ENCODE results near the gene ADISSP. TPM values are rescaled to one million over a fixed set of nuclear protein-coding genes. Genes with fewer than 3 reads are reported as not detected.

ADISSP gene
- total RNA-seq, 1 experiment from 2014 or later, result 244 TPM

- no peak within 1 kb of the TSS for H3K9ac ChIP-seq (ENCODE audit: low read length)
- DNase-seq (no peak), ATAC-seq (no peak)
- H3K27me3 ChIP-seq (ENCODE audit: low read length), result no peaks in the 10 kb centered on the region
- no peak within 1 kb of the TSS for H3K27ac ChIP-seq (ENCODE audit: low read length)
- CTCF ChIA-PET, result no interaction called here
- H4K20me1 ChIP-seq (ENCODE audit: low read length), result no peaks in the 10 kb centered on the region
- no peak within 1 kb of the TSS for H2AFZ ChIP-seq (ENCODE audit: low read length)
- H3K9me3 ChIP-seq (ENCODE audit: low read length), result no peaks in the 10 kb centered on the region
- H3K4me2 ChIP-seq (ENCODE audit: low read length), result no peak within 1 kb of the TSS
- no peaks in the 10 kb centered on the region for H3F3A ChIP-seq (ENCODE audit: low read length, unreplicated experiment)
- H3K79me2 ChIP-seq (ENCODE audit: low read length), result no peaks in the 10 kb centered on the region
- no peak for TF ChIP-seq EZH2 (IDR thresholded peaks at IDR 0.05; ENCODE audit: low read length, unreplicated experiment)
- no peak for TF ChIP-seq CTCF (conservative IDR thresholded peaks at IDR 0.05; ENCODE audit: low read depth, low read length)
- TF ChIP-seq EZH2phosphoT487 (IDR thresholded peaks at IDR 0.05; ENCODE audit: borderline replicate concordance, low read length), result no peak
- H3K4me3 ChIP-seq (ENCODE audit: low read length), result no peak within 1 kb of the TSS
- POLR2A ChIA-PET (ENCODE audit: unreplicated experiment), result no interaction called here
- no peaks in the 10 kb centered on the region for H3K36me3 ChIP-seq (ENCODE audit: low read depth, low read length)
- no TSS peak for BruUV-seq (replicated peaks)
- no peaks in the 10 kb centered on the region for H3K4me1 ChIP-seq (ENCODE audit: insufficient read depth, low read length)
- H3K9me2 ChIP-seq (replicated peaks; ENCODE audit: low read length), result no peaks in the 10 kb centered on the region
- intact Hi-C loops (cut with micrococcal nuclease), result no loop called here
These were observed 55.2 kb downstream of the ADISSP start, which contains the start of gene SIGLEC1 for GRCh38 chr20:3712279-3712873. Gene SIGLEC1, minus strand, starts transcription at chr20:3712600. Its CDS starts 5,472 bp downstream, at chr20:3707128.

DNA sequence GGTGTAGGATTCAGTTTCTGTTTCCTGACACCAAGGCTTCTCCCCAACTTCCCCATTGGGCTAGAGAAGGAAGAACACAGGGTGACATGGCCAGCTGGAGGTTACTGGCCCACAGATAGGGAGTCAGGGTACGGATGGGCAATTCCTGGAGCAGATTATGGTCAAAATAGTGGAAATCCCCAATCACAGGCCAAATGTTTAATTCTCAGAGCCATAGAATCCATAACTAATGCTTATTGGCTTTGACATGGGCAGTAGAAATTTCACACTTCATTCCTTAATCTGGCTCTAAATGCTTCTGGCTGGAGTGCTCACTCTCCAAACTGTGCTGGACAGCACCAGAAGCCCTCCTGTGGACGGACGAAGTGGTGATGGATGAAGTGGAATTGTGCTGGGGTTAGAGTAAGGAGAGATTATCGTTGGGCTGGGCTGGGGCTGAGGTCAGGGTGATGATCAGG lies 56.0 kb downstream of the ADISSP start:
- Histone ChIP-seq H4K20me1 (ENCODE audit: low read length) (no peaks in the 10 kb centered on the region), H3K4me3 (ENCODE audit: low read length) (no peak overlapping the region), H3K4me2 (ENCODE audit: low read length) (no peak overlapping the region), H3K27me3 (ENCODE audit: low read length) (no peaks in the 10 kb centered on the region), H3K9ac (ENCODE audit: low read length) (no peak overlapping the region), H2AFZ (ENCODE audit: low read length) (no peak overlapping the region), H3F3A (ENCODE audit: low read length, unreplicated experiment) (no peaks in the 10 kb centered on the region), H3K79me2 (ENCODE audit: low read length) (no peaks in the 10 kb centered on the region), H3K9me2 (replicated peaks; ENCODE audit: low read length) (no peaks in the 10 kb centered on the region), H3K4me1 (ENCODE audit: insufficient read depth, low read length) (no peaks in the 10 kb centered on the region), H3K27ac (ENCODE audit: low read length) (no peak overlapping the region), H3K9me3 (ENCODE audit: low read length) (no peaks in the 10 kb centered on the region), H3K36me3 (ENCODE audit: low read depth, low read length) (no peaks in the 10 kb centered on the region)
- ChIA-PET CTCF (interaction anchor here (0.5 to 2.2 kb wide), 4 partner anchors 12 to 133 kb away, joined by 3 to 22 read pairs (median 8); no protein-coding TSS in a partner anchor), POLR2A (ENCODE audit: unreplicated experiment) (no interaction called here)
- TF ChIP-seq EZH2phosphoT487 (IDR thresholded peaks at IDR 0.05; ENCODE audit: borderline replicate concordance, low read length), result no peak
- TF ChIP-seq EZH2 (IDR thresholded peaks at IDR 0.05; ENCODE audit: low read length, unreplicated experiment), result no peak
- TF ChIP-seq CTCF (conservative IDR thresholded peaks at IDR 0.05; ENCODE audit: low read depth, low read length), result no peak
- no peak for DNase-seq
- intact Hi-C loops (cut with micrococcal nuclease), result loop anchor here (1.0 kb wide), 1 partner anchor 35 kb away; no protein-coding TSS in a partner anchor
- no TSS peak for BruUV-seq (replicated peaks)
- ATAC-seq, result no peak
